BJ (cell line): Measurements from ENCODE around the gene SREK1. TPM values are rescaled to one million over a fixed set of nuclear protein-coding genes. Genes with fewer than 3 reads are reported as not detected.
"Not testable (repeated sequence)": the region's sequence is repeated elsewhere in the genome, so short reads cannot be mapped to it uniquely, and the experiment has no call there.

Experiments
- CTCF ChIA-PET: fragments of 350-600 bp; formaldehyde crosslinking; extraction: SDS; loops from one replicate; lab custom pipeline; 2021; ENCODE audit warnings: antibody characterized with exemption, inconsistent platforms; lab: Yijun Ruan, JAX
- POLR2A ChIA-PET: fragments of 300-600 bp; sonication (Branson Sonifier 250); formaldehyde crosslinking; extraction: SDS; loops from one replicate; lab custom pipeline; 2021; ENCODE audit warnings: antibody characterized with exemption; lab: Charles Lee
- DNase-seq: peaks from one replicate; pipeline ENCODE4 v3.0.0-alpha.2; 2011; ENCODE audit warnings: low read depth
- H3K27me3 ChIP-seq: 2 replicates; pipeline ENCODE4 v1.6.0; 2011; ENCODE audit warnings: low read length; ENCODE audit not compliant: control insufficient read depth, insufficient read depth
- H3K36me3 ChIP-seq: 2 replicates; pipeline ENCODE4 v1.5.1; 2011; ENCODE audit warnings: low read length; ENCODE audit not compliant: control insufficient read depth, insufficient read depth
- H3K4me3 ChIP-seq: 2 replicates; pipeline ENCODE4 v1.5.1; 2011; ENCODE audit warnings: low read depth, mild to moderate bottlenecking, control low read depth, low read length
- CTCF ChIP-seq: IDR thresholded peaks from 2 replicates; pipeline ENCODE4 v1.5.1; 2011; ENCODE audit warnings: low read depth, mild to moderate bottlenecking, control low read depth, inconsistent platforms, low read length, moderate library complexity; ENCODE audit not compliant: insufficient read depth
- polyA plus RNA-seq: library from polyadenylated mRNA; depleted of rRNA; stranded (reverse); fragments of >200 nt; gene quantifications from 2 replicates; pipeline ENCODE4 v1.2.3, GENCODE V29; 2011

Gene SREK1
- polyA plus RNA-seq, 1 experiment: 34.1 TPM

- DNase-seq: no peak
- Histone ChIP-seq H3K27me3 (no peaks in the 10 kb centered on the region), H3K4me3 (no peak overlapping the region), H3K36me3 (no peaks in the 10 kb centered on the region)
- ChIA-PET CTCF (no interaction called here), POLR2A (no interaction called here)
- no peak for TF ChIP-seq CTCF
These were observed 69.4 kb downstream of the SREK1 start for GRCh38 chr5:66213533-66213932.

GRCh38 chr5:66222455-66222854 is 78.4 kb downstream of the SREK1 start:
- ChIA-PET POLR2A (no interaction called here), CTCF (interaction anchor here (0.9 to 1.7 kb wide), 3 partner anchors 13 to 51 kb away, joined by 3 to 6 read pairs (median 4); no protein-coding TSS in a partner anchor)
- DNase-seq: no peak
- Histone ChIP-seq H3K27me3 (peaks cover 1% of the 10 kb centered on the region; the same call in 1 of the 2 replicates), H3K36me3 (no peaks in the 10 kb centered on the region), H3K4me3 (no peak overlapping the region)
- no peak for TF ChIP-seq CTCF

- H3K4me3 ChIP-seq, DNase-seq, H3K27me3 ChIP-seq, POLR2A ChIA-PET, H3K36me3 ChIP-seq: not testable (repeated sequence)
- CTCF ChIA-PET: interaction anchor here (1.6 to 1.7 kb wide), 2 partner anchors 13 to 49 kb away, joined by 4 to 6 read pairs; no protein-coding TSS in a partner anchor
These were observed 78.8 kb downstream of the SREK1 start for GRCh38 chr5:66222896-66223295.

- Histone ChIP-seq H3K27me3 (peaks cover 1% of the 10 kb centered on the region), H3K36me3 (no peaks in the 10 kb centered on the region), H3K4me3 (no peak overlapping the region)
- ChIA-PET POLR2A (no interaction called here), CTCF (interaction anchor here (1.7 kb wide), 1 partner anchor 14 kb away, joined by 6 read pairs; no protein-coding TSS in a partner anchor)
- peak; percentile 47 for TF ChIP-seq CTCF
- DNase-seq: no peak
These were observed 79.5 kb downstream of the SREK1 start for GRCh38 chr5:66223637-66224036.

GRCh38 chr5:66224274-66224673 is 80.2 kb downstream of the SREK1 start:
- H3K36me3 ChIP-seq: no peaks in the 10 kb centered on the region
- peaks cover 1% of the 10 kb centered on the region for H3K27me3 ChIP-seq
- no peak overlapping the region for H3K4me3 ChIP-seq
- POLR2A ChIA-PET: no interaction called here
- DNase-seq: no peak
- TF ChIP-seq CTCF: no peak
- CTCF ChIA-PET: interaction anchor here (0.6 to 1.5 kb wide), 3 partner anchors 14 to 21 kb away, joined by 3 to 4 read pairs (median 3); no protein-coding TSS in a partner anchor
